Body of pancreas (tissue), 4 donors: ENCODE measurements around the gene ZNF555. TPM values are rescaled to one million over a fixed set of nuclear protein-coding genes. Genes with fewer than 3 reads are reported as not detected.
A peak's percentile ranks its signal among the peaks of the same experiment; 100 is the strongest.
"Not testable (repeated sequence)": the region's sequence is repeated elsewhere in the genome, so short reads cannot be mapped to it uniquely, and the experiment has no call there.

Source experiments
- ATAC-seq: fragments of 150-250 bp; one replicate; pipeline ENCODE4 v1.9.1; 2016
- DNase-seq, 4 donors: peaks; one replicate each; pipeline ENCODE4 v3.0.0-alpha.2; 2019
- H3K27ac ChIP-seq, 4 donors: fragments of 200-600 bp; sonication (generic); 1 replicate in 3 of 4; 2 replicates in 1 of 4; pipeline versions ENCODE4 v1.5.1 to v1.6.1; 2016 to 2019; ENCODE audit warnings: mild to moderate bottlenecking in 1 of 4, mixed read lengths in 1 of 4, moderate library complexity in 1 of 4
- H3K27me3 ChIP-seq, 2 donors: fragments of 200-600 bp; sonication (generic); one replicate each; pipeline ENCODE4 v1.6.0; 2016; ENCODE audit warnings: mild to moderate bottlenecking in 1 of 2
- H3K36me3 ChIP-seq, 2 donors: fragments of 200-600 bp; sonication (generic); replicated peaks in 1 of 2; 2 replicates each; pipeline ENCODE4 v1.5.1; 2016; ENCODE audit warnings: low read depth in 2 of 2; ENCODE audit not compliant: insufficient read depth in 1 of 2
- H3K4me1 ChIP-seq: fragments of 200-600 bp; sonication (generic); one replicate; pipeline ENCODE4 v1.6.0; 2016
- H3K4me3 ChIP-seq, 2 donors: fragments of 200-600 bp; sonication (generic); 1 replicate in 1 of 2; 2 replicates in 1 of 2; pipeline ENCODE4 v1.5.1; 2016 to 2019
- H3K9me3 ChIP-seq, 3 donors: fragments of 200-600 bp; sonication (generic); 1 replicate in 2 of 3; 2 replicates in 1 of 3; pipeline ENCODE4 v1.5.1; 2016
- POLR2A ChIP-seq, 3 donors: fragments of 450-650 bp; IDR thresholded peaks; one replicate each; pipeline ENCODE4 v1.6.1; 2016; ENCODE audit warnings: antibody characterized with exemption in 3 of 3, mild to moderate bottlenecking in 2 of 3
- WGBS, 2 donors: methylation state at CpG; one replicate each; pipeline ENCODE4 v1.1.5; 2017; 5-methylcytosine and 5-hydroxymethylcytosine counted together
- intact Hi-C: fragments of 100-400 bp; cut with DNase I; formaldehyde crosslinking; loops from one replicate; pipeline ENCODE4 v1.15.1; 2023
- total RNA-seq, 2 donors: library from RNA; depleted of rRNA; stranded (reverse); fragments of >200 nt; gene quantifications; one replicate each; pipeline ENCODE4 v1.1.0, GENCODE V29; 2016
- TF ChIP-seq, protein P1 (sequence below), 7 experiments: fragments of 450-650 bp in 4 of 7; fragments of 200-600 bp in 3 of 7; sonication (generic) in 3 of 7; IDR thresholded peaks; one replicate each; pipeline ENCODE4 v1.5.1; 2016 to 2019; ENCODE audit warnings: antibody characterized with exemption in 7 of 7

The ZNF555 gene
- 1 to 10 TPM; 2.3 to 4.6 TPM for total RNA-seq

DNA sequence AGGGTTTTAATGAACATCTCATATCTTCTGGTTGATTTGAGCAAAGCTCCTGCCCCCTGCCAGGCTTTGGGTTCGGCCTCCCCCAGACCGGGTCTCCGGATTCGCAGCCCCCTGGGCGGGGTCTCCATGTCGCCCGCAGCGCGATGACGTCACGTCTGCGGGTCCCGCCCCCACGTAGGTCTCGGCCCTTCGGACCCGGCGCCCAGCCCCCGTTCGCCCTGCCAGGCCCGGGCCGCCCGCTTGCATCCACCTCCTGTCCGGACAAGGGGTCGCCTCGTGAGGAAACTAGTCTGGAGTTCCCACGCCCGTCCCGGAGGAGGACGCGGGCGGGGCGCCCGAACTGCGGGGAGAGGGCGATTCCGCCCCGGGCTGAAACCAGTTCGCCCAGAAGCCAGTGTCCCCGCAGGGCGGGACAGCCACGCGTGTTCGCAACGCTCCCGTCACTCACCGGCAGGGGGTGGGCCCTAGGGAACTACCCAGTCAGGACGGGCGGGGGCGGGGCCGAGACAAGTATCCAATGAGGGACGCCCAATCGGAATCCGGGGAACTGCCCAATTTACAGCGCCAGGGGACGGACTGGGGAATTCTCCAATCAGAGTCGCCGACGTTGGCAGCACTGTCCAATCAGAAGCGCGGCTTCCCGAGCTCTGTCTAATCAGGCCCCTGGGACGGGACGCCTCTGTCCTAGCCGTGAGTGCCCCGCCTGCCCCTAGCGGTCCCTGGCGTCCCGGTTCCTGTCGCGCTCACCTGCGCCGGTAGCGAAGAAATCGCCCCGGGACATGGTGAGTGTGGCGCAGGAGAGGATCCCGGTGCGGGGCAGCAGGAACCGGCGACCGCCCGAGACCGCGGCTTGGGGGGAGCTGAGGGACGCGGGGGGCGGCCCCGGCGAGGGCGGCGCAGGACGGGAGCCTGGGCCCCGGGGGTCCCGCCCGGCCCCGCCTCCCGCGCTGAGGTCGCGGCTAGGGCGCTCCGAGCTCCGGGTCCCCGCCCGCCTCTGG is at the start of gene ZNF555:
ZNF555 (plus strand) TSS at position 682 of the 998 bp plus-strand sequence; CDS start at position 780, 98 bp downstream.
- ATAC-seq (peak; percentile 97), DNase-seq (peak; percentile 100)
- Histone ChIP-seq H3K9me3 (no peaks in the 10 kb centered on the region), H3K4me3 (peak within 1 kb of the TSS; percentile 52 to 80), H3K36me3 (no peaks in the 10 kb centered on the region), H3K27me3 (no peaks in the 10 kb centered on the region), H3K27ac (peak within 1 kb of the TSS; percentile 86 to 97 (median 93)), H3K4me1 (peaks cover 13% of the 10 kb centered on the region)
- TF ChIP-seq POLR2A (IDR thresholded peaks at IDR 0.05): peak; percentile 12 to 69 (median 65)
- TF ChIP-seq, protein P1, sequence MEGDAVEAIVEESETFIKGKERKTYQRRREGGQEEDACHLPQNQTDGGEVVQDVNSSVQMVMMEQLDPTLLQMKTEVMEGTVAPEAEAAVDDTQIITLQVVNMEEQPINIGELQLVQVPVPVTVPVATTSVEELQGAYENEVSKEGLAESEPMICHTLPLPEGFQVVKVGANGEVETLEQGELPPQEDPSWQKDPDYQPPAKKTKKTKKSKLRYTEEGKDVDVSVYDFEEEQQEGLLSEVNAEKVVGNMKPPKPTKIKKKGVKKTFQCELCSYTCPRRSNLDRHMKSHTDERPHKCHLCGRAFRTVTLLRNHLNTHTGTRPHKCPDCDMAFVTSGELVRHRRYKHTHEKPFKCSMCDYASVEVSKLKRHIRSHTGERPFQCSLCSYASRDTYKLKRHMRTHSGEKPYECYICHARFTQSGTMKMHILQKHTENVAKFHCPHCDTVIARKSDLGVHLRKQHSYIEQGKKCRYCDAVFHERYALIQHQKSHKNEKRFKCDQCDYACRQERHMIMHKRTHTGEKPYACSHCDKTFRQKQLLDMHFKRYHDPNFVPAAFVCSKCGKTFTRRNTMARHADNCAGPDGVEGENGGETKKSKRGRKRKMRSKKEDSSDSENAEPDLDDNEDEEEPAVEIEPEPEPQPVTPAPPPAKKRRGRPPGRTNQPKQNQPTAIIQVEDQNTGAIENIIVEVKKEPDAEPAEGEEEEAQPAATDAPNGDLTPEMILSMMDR (IDR thresholded peaks at IDR 0.05): peak; percentile 34 to 86 (median 74)
- WGBS, 2 donors: 0% methylated on average over 104 of the region's 106 CpGs; no CpG with 5 or more reads in 1 of the 2 donors
- intact Hi-C loops: no loop called here

DNA sequence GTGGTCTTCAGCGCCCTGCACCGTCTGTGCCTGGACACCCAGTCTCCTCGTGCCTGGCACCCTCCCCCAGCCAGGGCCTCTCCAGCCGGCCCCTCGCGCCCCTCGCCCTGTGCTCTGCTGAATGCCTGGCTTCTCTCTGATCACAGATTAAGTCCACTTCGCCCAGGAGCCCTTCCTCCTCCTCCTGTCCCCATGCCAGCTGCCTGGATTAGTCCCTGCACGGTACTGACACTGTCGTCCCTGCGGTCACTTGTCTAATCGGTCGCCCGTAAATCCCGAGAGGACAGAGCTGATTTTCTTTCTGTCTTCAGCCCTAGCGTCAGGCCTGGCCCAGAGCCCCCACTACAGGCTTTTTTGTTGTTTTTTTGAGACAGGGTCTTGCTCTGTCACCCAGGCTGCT is 49.4 kb upstream of the ZNF555 start:
- TF ChIP-seq POLR2A (IDR thresholded peaks at IDR 0.05): no peak
- TF ChIP-seq, protein P1 (IDR thresholded peaks at IDR 0.05): no peak
- H3K4me1 ChIP-seq: no peaks in the 10 kb centered on the region
- H3K9me3 ChIP-seq: no peaks in the 10 kb centered on the region
- ATAC-seq (no peak), DNase-seq (no peak)
- H3K4me3 ChIP-seq: no peak overlapping the region
- 90 to 91% methylated on average over 16 of the region's 16 CpGs for WGBS, 2 donors
- no peaks in the 10 kb centered on the region for H3K27me3 ChIP-seq
- no peak overlapping the region for H3K27ac ChIP-seq
- H3K36me3 ChIP-seq: no peaks in the 10 kb centered on the region
- intact Hi-C loops: no loop called here

DNA sequence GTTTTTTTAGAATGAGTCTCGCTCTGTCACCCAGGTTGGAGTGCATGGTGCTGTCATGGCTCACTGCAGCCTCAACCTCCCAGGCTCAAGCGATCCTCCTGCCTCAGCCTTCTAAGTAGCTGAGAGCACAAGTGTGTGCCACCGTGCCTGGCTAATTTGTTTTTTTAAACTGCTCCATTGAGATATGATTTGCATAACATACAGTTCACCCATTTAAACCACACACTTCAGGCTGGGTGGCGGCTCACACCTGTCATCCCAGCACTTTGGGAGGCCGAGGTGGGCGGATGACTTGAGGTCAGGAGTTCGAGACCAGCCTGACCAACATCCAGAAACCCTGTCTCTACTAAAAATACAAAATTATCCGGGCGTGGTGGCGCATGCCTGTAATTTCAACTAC is 48.6 kb upstream of the ZNF555 start:
- H3K27ac ChIP-seq, H3K36me3 ChIP-seq, DNase-seq, H3K4me3 ChIP-seq, intact Hi-C loops, H3K27me3 ChIP-seq, H3K9me3 ChIP-seq, H3K4me1 ChIP-seq, ATAC-seq: not testable (repeated sequence)
- WGBS, 2 donors: 93 to 94% methylated on average over 10 of the region's 10 CpGs

DNA sequence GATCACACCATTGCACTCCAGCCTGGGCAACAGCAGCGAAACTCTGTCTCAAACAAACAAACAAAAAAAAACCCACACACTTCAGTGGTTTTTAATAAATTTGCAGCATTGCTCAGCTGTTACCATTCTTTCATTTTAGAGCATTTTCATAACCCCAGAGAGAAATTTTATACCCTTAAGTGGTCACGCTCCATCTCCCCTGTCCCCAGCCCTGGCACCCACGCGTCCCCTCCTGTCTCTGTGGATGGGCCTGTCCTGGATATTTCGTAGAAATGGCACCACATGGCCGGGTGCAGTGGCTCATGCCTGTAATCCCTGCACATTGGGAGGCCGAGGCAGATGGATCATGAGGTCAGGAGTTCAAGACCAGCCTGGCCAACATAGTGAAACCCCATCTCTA is 48.1 kb upstream of the ZNF555 start:
- TF ChIP-seq, protein P1 (IDR thresholded peaks at IDR 0.05): no peak
- no peak for TF ChIP-seq POLR2A (IDR thresholded peaks at IDR 0.05)
- ATAC-seq (no peak), DNase-seq (no peak)
- WGBS, 2 donors: 96 to 98% methylated on average over 7 of the region's 7 CpGs
- Histone ChIP-seq H3K36me3 (no peaks in the 10 kb centered on the region), H3K27me3 (no peaks in the 10 kb centered on the region), H3K4me3 (no peak overlapping the region), H3K9me3 (no peaks in the 10 kb centered on the region), H3K27ac (no peak overlapping the region), H3K4me1 (no peaks in the 10 kb centered on the region)
- intact Hi-C loops: no loop called here

GRCh38 chr19:2793577-2793976 is 47.7 kb upstream of the ZNF555 start:
- H3K9me3 ChIP-seq: no peaks in the 10 kb centered on the region
- TF ChIP-seq, protein P1 (IDR thresholded peaks at IDR 0.05): no peak
- no peak for TF ChIP-seq POLR2A (IDR thresholded peaks at IDR 0.05)
- no peaks in the 10 kb centered on the region for H3K36me3 ChIP-seq
- H3K27me3 ChIP-seq: no peaks in the 10 kb centered on the region
- H3K4me1 ChIP-seq: peaks cover 3% of the 10 kb centered on the region
- intact Hi-C loops: no loop called here
- no peak overlapping the region for H3K4me3 ChIP-seq
- ATAC-seq (no peak), DNase-seq (no peak)
- H3K27ac ChIP-seq: no peak overlapping the region
- WGBS, 2 donors: 95% methylated on average over 7 to 12 of the region's 12 CpGs
